ENCODE measurements around the gene PLD3.

- no peak for TF ChIP-seq CTCF (conservative IDR thresholded peaks at IDR 0.05)
- TF ChIP-seq EZH2 (IDR thresholded peaks at IDR 0.05; ENCODE audit: low read depth) = no peak
Measured at GRCh38 chr19:40413291-40413845, 64.9 kb downstream of the PLD3 start, which contains the start of gene PRX.

Data from PC-9 (cell line).